ENCODE measurements around the gene ZNF784. TPM values are rescaled to one million over a fixed set of nuclear protein-coding genes. Genes with fewer than 3 reads are reported as not detected.

Gene ZNF784
- total and polyA plus RNA-seq, 9 of the 15 experiments (the other 6 are each of a cell fraction or from before 2014, with no cell fraction given) = 0.14 to 6.1 (median 2.1) TPM

GRCh38 chr19:55668603-55669348 lies 44.4 kb upstream of the ZNF784 start (continued):
- TF ChIP-seq XRCC3 (IDR thresholded peaks at IDR 0.05) = no peak
- TF ChIP-seq CGGBP1 (CRISPR knock-in tag; IDR thresholded peaks at IDR 0.05) = no peak

GRCh38 chr19:55667958-55668357 lies 43.6 kb upstream of the ZNF784 start:
- ChIA-PET POLR2A (interaction anchor here (3.1 to 3.3 kb wide), 2 partner anchors 11 to 13 kb away, joined by 11 to 21 read pairs; partner anchors contain the start of gene U2AF2), CTCF (ENCODE audit: low intra/inter-chr PET ratio) (no interaction called here)
- Histone ChIP-seq H3K27ac (ENCODE audit: extremely low read depth, low read depth, low read length) (no peak overlapping the region), H2AFZ (ENCODE audit: low read depth, low read length) (no peak overlapping the region), H3K4me2 (ENCODE audit: insufficient read depth, low read length) (no peak overlapping the region), H3K36me3 (ENCODE audit: control insufficient read depth, insufficient read depth, low read length) (peaks cover 95% of the 10 kb centered on the region), H3K27me3 (ENCODE audit: control insufficient read depth in 2 of 2, insufficient read depth in 2 of 2, low read length in 2 of 2) (no peaks in the 10 kb centered on the region), H3K4me1 (replicated peaks in 1 of 2; ENCODE audit: control insufficient read depth in 2 of 2, insufficient read depth in 2 of 2, low read length in 2 of 2) (peaks cover 14 to 30% of the 10 kb centered on the region in 2 experiments; a peak in 4 of 5 replicates), H3K9me3 (replicated peaks; ENCODE audit: control insufficient read depth, insufficient read depth, low read depth, low read length) (no peaks in the 10 kb centered on the region), H3K9ac (ENCODE audit: insufficient read depth in 1 of 2, low read depth in 2 of 2, low read length in 2 of 2) (no peak overlapping the region), H3K9me1 (ENCODE audit: control insufficient read depth, insufficient read depth, low read length) (peaks cover 9% of the 10 kb centered on the region), H3K4me3 (no peak overlapping the region), H4K20me1 (replicated peaks; ENCODE audit: control insufficient read depth, insufficient read depth, low read length) (peaks cover 57% of the 10 kb centered on the region), H3K79me2 (ENCODE audit: control insufficient read depth, insufficient read depth, low read length) (peaks cover 85% of the 10 kb centered on the region)
- DNase-seq (ENCODE audit: extremely low read depth in 1 of 4, low spot score in 3 of 4) (peak in 1 of 4 experiments; percentile 16), FAIRE-seq (no peak), ATAC-seq (no peak)
- peak; percentile 16 for TF ChIP-seq RBFOX2 (IDR thresholded peaks at IDR 0.05; ENCODE audit: low read depth, low read length)
- no peak for TF ChIP-seq ZSCAN32 (CRISPR knock-in tag; IDR thresholded peaks at IDR 0.05)
- TF ChIP-seq KDM4B (IDR thresholded peaks at IDR 0.05; ENCODE audit: borderline replicate concordance in 2 of 2, low read depth in 1 of 2) = no peak
- TF ChIP-seq POLR2AphosphoS5 (IDR thresholded peaks at IDR 0.05; ENCODE audit: control insufficient read depth, insufficient read depth, low read depth, low read length) = no peak
- TF ChIP-seq SAFB2 (IDR thresholded peaks at IDR 0.05; ENCODE audit: borderline replicate concordance, low read depth, low read length, severe bottlenecking) = no peak
- TF ChIP-seq SIX5 (IDR thresholded peaks at IDR 0.05; ENCODE audit: borderline replicate concordance in 1 of 2, insufficient read depth in 1 of 2, low read depth in 1 of 2, low read length in 2 of 2) = no peak
- TF ChIP-seq EZH2 (IDR thresholded peaks at IDR 0.05; ENCODE audit: borderline replicate concordance, low read depth, low read length) = no peak
- TF ChIP-seq POLR2G (IDR thresholded peaks at IDR 0.05; ENCODE audit: low read depth, low read length) = peak; percentile 41
- no peak for TF ChIP-seq CSDE1 (IDR thresholded peaks at IDR 0.05)
- no peak for TF ChIP-seq SIRT6 (IDR thresholded peaks at IDR 0.05; ENCODE audit: low read depth, low read length)
- 78% methylated on average over 11 of the region's 11 CpGs for WGBS (ENCODE audit: insufficient coverage, low coverage, missing lambda C conversion rate)
- intact Hi-C loops (cut with micrococcal nuclease) = no loop called here
- BruUV-seq (replicated peaks) = no TSS peak
- in situ Hi-C loops (cut with MboI) = no loop called here

All from K562 (cell line).